8988T (cell line): Measurements from ENCODE around the gene NCKAP5.

ENCODE experiments used
- DNase-seq: peaks from one replicate; pipeline ENCODE4 v3.0.0; 2011

NCKAP5 gene

GRCh38 chr2:132910432-132910831 is 657.8 kb downstream of the NCKAP5 start:
- no peak for DNase-seq

- no peak for DNase-seq
Measured at GRCh38 chr2:132909427-132909826, 658.8 kb downstream of the NCKAP5 start.

- DNase-seq, result no peak
Measured at GRCh38 chr2:132904142-132904842, 664.0 kb downstream of the NCKAP5 start.

DNA sequence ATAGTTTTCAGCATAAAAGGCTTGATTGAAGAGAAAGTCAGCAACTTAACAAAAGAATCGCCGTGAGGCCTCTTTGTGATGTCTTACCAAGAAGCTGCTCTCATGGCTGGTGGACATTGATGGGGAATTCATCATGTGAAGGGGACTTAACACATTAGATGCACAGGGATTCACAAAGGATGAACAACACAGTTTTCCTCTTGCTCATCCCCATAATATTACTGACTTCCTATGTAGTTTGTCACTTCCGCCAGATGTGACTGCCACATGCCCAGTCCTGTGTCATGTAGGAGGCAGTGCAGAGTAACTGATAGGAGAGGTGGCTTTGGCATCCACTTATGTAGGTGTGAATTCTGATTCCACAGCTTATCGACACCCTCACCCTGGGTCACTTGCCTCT is 665.6 kb downstream of the NCKAP5 start:
- no peak for DNase-seq

- no peak for DNase-seq
Measured at GRCh38 chr2:132901661-132902060, 666.6 kb downstream of the NCKAP5 start.

- DNase-seq, result no peak
Measured at GRCh38 chr2:132897111-132897510, 671.2 kb downstream of the NCKAP5 start.

DNA sequence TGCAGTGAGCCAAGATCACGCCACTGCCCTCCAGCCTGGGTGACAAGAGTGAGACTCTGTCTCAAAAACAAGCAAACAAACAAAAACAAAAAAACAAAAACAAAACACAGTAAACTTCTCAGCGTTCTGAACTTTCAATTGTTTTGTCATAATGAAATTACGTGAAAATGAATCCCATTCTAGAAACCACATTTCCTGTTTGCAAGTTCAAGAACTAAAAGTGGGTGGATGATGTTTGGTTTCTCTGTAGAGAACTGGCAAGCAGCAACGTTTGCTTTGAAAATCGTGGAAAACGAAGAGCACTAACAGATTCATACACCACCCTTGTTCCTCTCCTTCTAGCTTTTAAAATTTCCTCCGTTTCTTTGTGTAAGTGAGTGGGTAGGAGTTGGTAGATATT is 672.2 kb downstream of the NCKAP5 start:
- DNase-seq, result no peak

DNA sequence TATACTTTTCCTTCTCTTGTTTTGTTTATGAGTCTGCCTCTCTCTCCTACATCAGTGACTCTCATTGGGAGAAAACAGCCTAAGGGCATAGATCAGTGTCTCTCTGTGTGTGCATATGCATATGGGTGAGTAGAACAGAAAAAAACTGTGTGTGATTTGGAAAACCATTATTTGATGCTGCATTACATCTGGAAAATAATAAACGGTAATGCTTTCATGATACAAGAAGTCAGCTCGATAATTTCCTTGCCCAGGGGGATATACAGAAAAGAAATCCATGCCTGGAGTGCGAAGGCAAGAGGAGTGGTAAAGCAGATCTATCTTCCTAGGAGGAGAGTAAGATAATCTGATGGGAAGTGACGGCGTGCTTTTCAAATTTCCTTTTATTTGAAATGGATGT is 676.8 kb downstream of the NCKAP5 start:
- DNase-seq, result no peak

- DNase-seq, result no peak
Measured at GRCh38 chr2:132886574-132886973, 681.7 kb downstream of the NCKAP5 start.

GRCh38 chr2:132884705-132885104 is 683.6 kb downstream of the NCKAP5 start:
- no peak for DNase-seq

DNA sequence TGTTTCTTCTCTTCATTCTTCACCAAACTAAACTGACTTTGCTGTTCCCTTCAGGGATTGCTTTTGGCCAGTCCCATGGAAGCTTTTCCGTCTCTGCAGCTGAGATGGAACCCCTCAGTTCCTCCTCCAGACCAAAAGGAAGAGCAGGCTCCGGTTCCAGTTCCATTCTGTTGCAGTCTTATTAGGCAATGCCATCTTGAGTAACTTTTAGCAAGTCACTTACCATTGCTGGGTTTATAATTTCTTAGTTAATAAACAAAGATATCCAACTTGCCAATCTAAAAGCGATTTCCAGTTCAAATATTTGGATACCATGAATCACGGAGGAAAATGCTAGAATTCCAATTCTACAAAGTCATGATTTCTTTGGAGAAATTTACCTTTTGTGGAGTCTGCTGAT is 684.0 kb downstream of the NCKAP5 start:
- no peak for DNase-seq

- DNase-seq, result no peak
Measured at GRCh38 chr2:132883430-132883829, 684.8 kb downstream of the NCKAP5 start.

GRCh38 chr2:132881546-132881945 is 686.7 kb downstream of the NCKAP5 start:
- no peak for DNase-seq

DNA sequence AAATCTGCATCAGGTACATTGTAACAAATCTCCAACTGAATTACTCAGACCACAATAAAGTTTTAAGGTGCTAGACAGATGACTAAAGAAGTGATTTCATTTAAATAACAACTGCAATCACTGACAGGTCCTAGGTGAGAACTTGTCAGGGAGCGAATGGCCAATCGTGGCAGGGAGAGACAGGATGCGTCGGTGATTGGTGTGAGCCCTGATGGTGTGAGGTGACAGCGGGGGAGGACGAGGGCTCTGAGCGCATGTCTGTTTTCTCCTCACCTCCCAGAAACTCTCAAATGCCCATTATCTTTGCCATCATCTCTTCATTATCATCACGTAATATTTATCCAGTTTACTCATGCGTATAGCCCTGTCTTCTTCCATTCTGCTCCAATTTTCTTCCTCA is 690.3 kb downstream of the NCKAP5 start:
- DNase-seq, result no peak

GRCh38 chr2:132876745-132877391 is 691.4 kb downstream of the NCKAP5 start:
- no peak for DNase-seq

DNA sequence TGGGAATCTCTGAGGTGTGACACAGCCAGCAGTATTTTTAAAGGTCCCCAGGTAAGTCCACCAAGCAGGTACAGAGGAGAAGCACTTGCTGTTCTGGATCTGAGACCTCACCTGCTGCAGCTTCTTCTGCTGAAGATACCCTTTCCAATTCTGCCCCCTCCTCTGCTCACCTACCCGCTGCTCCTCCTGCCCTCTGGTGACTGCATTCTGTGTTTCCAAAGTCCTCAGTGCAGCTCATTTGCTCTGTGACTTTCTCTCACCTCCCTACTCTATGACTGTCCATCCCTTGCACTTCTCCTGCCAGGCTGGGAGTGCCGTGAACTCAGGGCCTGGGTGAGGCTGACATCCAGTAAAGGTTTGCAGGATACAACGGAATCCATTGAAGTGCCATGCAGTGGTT is 693.1 kb downstream of the NCKAP5 start:
- no peak for DNase-seq

DNA sequence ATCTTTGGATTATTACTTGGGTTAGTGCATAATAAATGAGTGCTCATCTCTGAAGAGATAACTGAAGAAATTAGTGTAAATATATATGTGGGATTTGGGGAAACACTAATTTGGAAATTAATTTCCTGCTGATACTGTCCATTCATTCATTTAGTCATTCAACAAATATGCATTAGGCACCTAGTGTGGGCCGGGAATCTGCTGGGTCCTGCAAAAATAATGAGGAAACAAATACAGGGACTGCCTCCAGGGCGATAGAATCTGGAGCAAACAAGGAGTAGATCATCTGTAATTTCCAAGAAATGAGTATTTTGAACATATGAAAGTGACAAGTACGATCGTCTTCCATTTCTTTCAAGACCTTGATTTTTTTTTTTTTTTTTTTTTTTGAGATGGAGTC is 694.5 kb downstream of the NCKAP5 start:
- DNase-seq, result no peak

- DNase-seq, result no peak
Measured at GRCh38 chr2:132871831-132872230, 696.4 kb downstream of the NCKAP5 start.

DNA sequence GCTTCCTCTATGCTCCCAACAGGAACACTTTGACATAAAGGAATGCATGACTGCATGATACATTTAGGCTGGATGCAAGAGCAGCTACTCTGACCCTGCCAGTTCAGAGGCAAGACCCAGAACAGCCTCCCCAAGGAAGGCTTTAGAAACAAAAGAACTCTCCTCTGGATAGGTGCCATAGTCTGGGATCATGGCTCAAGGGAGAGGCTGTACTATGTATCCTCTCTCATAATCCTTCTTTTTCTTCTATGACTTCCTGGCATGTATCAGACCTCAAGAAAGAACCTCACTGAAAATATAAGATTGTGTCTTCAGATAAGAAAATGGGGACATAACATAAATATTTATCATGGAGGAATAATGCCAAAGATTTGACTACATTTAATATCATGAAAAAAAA is 704.3 kb downstream of the NCKAP5 start:
- no peak for DNase-seq

GRCh38 chr2:132860220-132860619 is 708.0 kb downstream of the NCKAP5 start:
- no peak for DNase-seq

GRCh38 chr2:132859590-132859989 is 708.7 kb downstream of the NCKAP5 start:
- DNase-seq, result no peak

- no peak for DNase-seq
Measured at GRCh38 chr2:132857319-132857718, 710.9 kb downstream of the NCKAP5 start.

- no peak for DNase-seq
Measured at GRCh38 chr2:132850688-132851087, 717.6 kb downstream of the NCKAP5 start.

DNA sequence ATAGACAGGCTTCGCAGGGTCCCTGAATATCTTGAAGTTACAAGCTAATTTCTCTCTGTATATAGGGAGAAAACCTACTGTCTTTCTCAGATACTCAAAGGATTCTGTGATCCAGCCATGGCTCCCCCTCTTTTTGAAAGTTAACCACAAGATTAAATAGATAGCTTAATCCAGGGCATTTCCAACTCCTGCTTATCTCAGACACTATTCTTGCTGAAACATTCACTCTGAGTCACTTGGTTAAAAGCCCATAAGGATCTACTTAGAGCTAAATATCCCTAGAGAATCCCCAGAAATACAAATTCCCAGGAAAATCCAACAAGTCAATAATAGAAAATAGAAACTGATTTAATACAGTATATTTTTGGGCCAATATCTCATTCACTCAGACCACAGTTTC is 719.1 kb downstream of the NCKAP5 start:
- DNase-seq, result no peak

- no peak for DNase-seq
Measured at GRCh38 chr2:132845339-132845738, 722.9 kb downstream of the NCKAP5 start.
